ENCODE measurements around the gene KAT8. TPM values are rescaled to one million over a fixed set of nuclear protein-coding genes. Genes with fewer than 3 reads are reported as not detected.

Gene KAT8
- total and polyA plus RNA-seq, 2 of the 4 experiments (the other 2 are of a cell fraction), result 19.4 to 27.4 TPM

DNA sequence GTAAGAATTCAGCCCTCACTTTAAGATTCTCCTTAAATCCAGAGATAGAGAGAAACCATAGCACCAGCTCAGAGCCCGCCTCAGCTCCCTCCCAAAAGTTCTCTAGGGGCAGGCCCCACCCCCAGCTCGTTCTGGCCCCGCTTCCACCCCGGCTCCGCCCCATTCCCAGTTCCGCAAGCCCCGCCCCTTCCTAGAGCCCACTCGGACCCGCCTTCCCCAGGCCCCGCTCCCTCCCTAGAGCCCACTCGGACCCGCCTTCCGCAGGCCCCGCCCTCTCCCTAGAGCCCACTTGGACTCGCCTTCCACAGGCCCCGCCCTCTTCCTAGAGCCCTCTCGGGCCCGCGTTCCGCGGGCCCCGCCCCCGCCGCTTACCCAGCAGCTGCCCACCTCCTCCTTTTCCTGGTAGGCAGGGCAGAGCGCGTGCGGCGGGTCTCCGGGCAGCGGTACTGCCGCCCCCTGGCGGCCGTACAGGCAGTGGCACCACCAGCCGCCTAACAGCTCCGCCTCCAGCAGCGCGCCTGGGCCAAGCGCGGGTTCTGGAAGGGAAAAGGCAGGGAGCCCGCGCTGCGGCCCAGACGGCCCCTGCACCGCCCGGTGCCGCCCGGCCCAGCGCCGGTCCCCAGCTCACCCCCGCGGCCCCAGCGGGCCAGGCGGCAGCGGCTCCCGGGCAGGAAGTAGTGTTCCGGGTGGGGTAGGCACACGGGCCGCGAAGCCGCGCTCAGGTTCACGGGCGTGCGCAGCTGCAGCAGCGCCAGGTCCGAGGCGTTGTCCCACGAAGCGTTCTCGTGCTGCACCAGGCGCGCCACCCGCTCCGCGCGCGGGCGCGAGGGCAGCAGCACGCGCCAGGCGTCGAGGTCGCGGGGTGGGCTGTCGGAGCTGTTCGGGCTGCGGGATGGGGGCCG lies 24.9 kb downstream of the KAT8 start (continued):
- peak; percentile 98 for TF ChIP-seq CTCF (conservative IDR thresholded peaks at IDR 0.05; ENCODE audit: low read depth, low read length)
- TF ChIP-seq USF2 (IDR thresholded peaks at IDR 0.05; ENCODE audit: low read depth, low read length), result no peak
